SHP77 (cell line): ENCODE data around the gene TCEA2.

ENCODE experiments used
- DNase-seq, 2 experiments: peaks; one replicate each; lab custom pipeline; 2025; lab: John Stamatoyannopoulos, UW

The TCEA2 gene

GRCh38 chr20:64062596-64063388, at the start of gene TCEA2:
TCEA2 (plus strand) TSS chr20:64063198; CDS start chr20:64063313, 115 bp downstream.
- peak; percentile 99 for DNase-seq

- no peak for DNase-seq
Observed at GRCh38 chr20:64015635-64016034, 47.4 kb upstream of the TCEA2 start.

- DNase-seq, result no peak
Observed at GRCh38 chr20:64021124-64021975, 41.6 kb upstream of the TCEA2 start.

GRCh38 chr20:64022671-64023360, 40.2 kb upstream of the TCEA2 start:
- no peak for DNase-seq

GRCh38 chr20:64023361-64024140, 39.4 kb upstream of the TCEA2 start:
- DNase-seq, result no peak

GRCh38 chr20:64024141-64024990, 38.6 kb upstream of the TCEA2 start:
- no peak for DNase-seq

GRCh38 chr20:64025101-64025825, 37.7 kb upstream of the TCEA2 start:
- no peak for DNase-seq

- no peak for DNase-seq
Observed at GRCh38 chr20:64025826-64026412, 37.1 kb upstream of the TCEA2 start.

- DNase-seq, result no peak
Observed at GRCh38 chr20:64027981-64028685, 34.9 kb upstream of the TCEA2 start.

GRCh38 chr20:64029293-64030117, 33.5 kb upstream of the TCEA2 start:
- no peak for DNase-seq

GRCh38 chr20:64030371-64031134, 32.4 kb upstream of the TCEA2 start:
- no peak for DNase-seq

- no peak for DNase-seq
Observed at GRCh38 chr20:64031822-64032314, 31.1 kb upstream of the TCEA2 start.

- no peak for DNase-seq
Observed at GRCh38 chr20:64032706-64033624, 30.0 kb upstream of the TCEA2 start.

- DNase-seq, result no peak
Observed at GRCh38 chr20:64033981-64034493, 29.0 kb upstream of the TCEA2 start.

- no peak for DNase-seq
Observed at GRCh38 chr20:64035066-64035932, 27.7 kb upstream of the TCEA2 start.
